H9 (cell line): ENCODE measurements around the gene MIPEP. TPM values are rescaled to one million over a fixed set of nuclear protein-coding genes. Genes with fewer than 3 reads are reported as not detected.

ENCODE experiments used
- DNase-seq: peaks from one replicate; pipeline ENCODE4 v3.0.0-alpha.2; 2017
- H2AFZ ChIP-seq: one replicate; pipeline ENCODE4 v1.6.1; 2013; ENCODE audit warnings: mild to moderate bottlenecking, low read length, control low read depth, moderate library complexity
- H2AK5ac ChIP-seq: 2 replicates; pipeline ENCODE4 v1.6.1; 2013; ENCODE audit warnings: low read length, control low read depth, mixed read lengths; ENCODE audit not compliant: insufficient read length
- H2BK120ac ChIP-seq: one replicate; pipeline ENCODE4 v1.6.1; 2013; ENCODE audit warnings: low read depth, mild to moderate bottlenecking, low read length, control low read depth, inconsistent platforms; ENCODE audit not compliant: poor library complexity, severe bottlenecking
- H2BK12ac ChIP-seq: 2 replicates; pipeline ENCODE4 v1.6.1; 2013; ENCODE audit warnings: low read length, control low read depth, mixed read lengths, low read depth; ENCODE audit not compliant: insufficient read length
- H2BK15ac ChIP-seq: 2 replicates; pipeline ENCODE4 v1.6.1; 2013; ENCODE audit warnings: low read depth, low read length, control low read depth
- H2BK20ac ChIP-seq: one replicate; pipeline ENCODE4 v1.6.1; 2013; ENCODE audit warnings: low read depth, mild to moderate bottlenecking, low read length, control low read depth, inconsistent platforms; ENCODE audit not compliant: poor library complexity, severe bottlenecking
- H2BK5ac ChIP-seq: 2 replicates; pipeline ENCODE4 v1.6.1; 2013; ENCODE audit warnings: low read length, control low read depth, mixed read lengths; ENCODE audit not compliant: insufficient read length
- H3K14ac ChIP-seq: 2 replicates; pipeline ENCODE4 v1.6.1; 2013; ENCODE audit warnings: low read length, control low read depth; ENCODE audit not compliant: insufficient read depth
- H3K18ac ChIP-seq: 2 replicates; pipeline ENCODE4 v1.6.1; 2013; ENCODE audit warnings: low read depth, mild to moderate bottlenecking, mixed read lengths, low read length, control low read depth; ENCODE audit not compliant: insufficient read length
- H3K23ac ChIP-seq: 2 replicates; pipeline ENCODE4 v1.6.1; 2013; ENCODE audit warnings: low read length, control low read depth, mixed read lengths, low read depth; ENCODE audit not compliant: insufficient read length
- H3K23me2 ChIP-seq: 2 replicates; pipeline ENCODE4 v1.6.1; 2013; ENCODE audit warnings: low read depth, mild to moderate bottlenecking, mixed read lengths, low read length, control low read depth; ENCODE audit not compliant: insufficient read length, poor library complexity, severe bottlenecking
- H3K27ac ChIP-seq: 2 replicates; pipeline ENCODE4 v1.5.1; 2013; ENCODE audit warnings: low read length, control low read depth, mixed read lengths, low read depth; ENCODE audit not compliant: insufficient read length
- H3K27me3 ChIP-seq: 2 replicates; pipeline ENCODE4 v1.6.1; 2013; ENCODE audit warnings: low read length, control low read depth, inconsistent platforms; ENCODE audit not compliant: insufficient read depth
- H3K4ac ChIP-seq: 2 replicates; pipeline ENCODE4 v1.6.1; 2013; ENCODE audit warnings: low read depth, mild to moderate bottlenecking, control low read depth, inconsistent platforms, low read length, moderate library complexity
- H3K4me1 ChIP-seq: 2 replicates; pipeline ENCODE4 v1.6.1; 2013; ENCODE audit warnings: low read length, control low read depth, inconsistent platforms; ENCODE audit not compliant: insufficient read depth
- H3K4me2 ChIP-seq: 2 replicates; pipeline ENCODE4 v1.6.1; 2013; ENCODE audit warnings: low read length, control low read depth, mixed read lengths; ENCODE audit not compliant: insufficient read length, insufficient read depth
- H3K56ac ChIP-seq: 2 replicates; pipeline ENCODE4 v1.6.1; 2013; ENCODE audit warnings: low read depth, mild to moderate bottlenecking, mixed read lengths, low read length, control low read depth; ENCODE audit not compliant: insufficient read length
- H3K79me1 ChIP-seq: 2 replicates; pipeline ENCODE4 v1.6.1; 2013; ENCODE audit warnings: low read depth, mild to moderate bottlenecking, moderate library complexity, low read length, control low read depth, inconsistent platforms; ENCODE audit not compliant: insufficient read depth, poor library complexity, severe bottlenecking
- H3K79me2 ChIP-seq: 2 replicates; pipeline ENCODE4 v1.6.1; 2013; ENCODE audit warnings: low read length, control low read depth, inconsistent platforms; ENCODE audit not compliant: insufficient read depth
- H3K9ac ChIP-seq: 2 replicates; pipeline ENCODE4 v1.6.1; 2013; ENCODE audit warnings: low read length, control low read depth, mixed read lengths; ENCODE audit not compliant: insufficient read length; ENCODE audit errors: extremely low read depth
- H3K9me3 ChIP-seq: one replicate; pipeline ENCODE4 v1.6.1; 2013; ENCODE audit warnings: low read depth, low read length, inconsistent platforms; ENCODE audit not compliant: control insufficient read depth
- H3T11ph ChIP-seq: one replicate; pipeline ENCODE4 v1.6.1; 2013; ENCODE audit warnings: mild to moderate bottlenecking, low read length, control low read depth, inconsistent platforms
- H4K20me1 ChIP-seq: one replicate; pipeline ENCODE4 v1.6.1; 2013; ENCODE audit not compliant: control insufficient read depth, insufficient read length, insufficient read depth
- H4K5ac ChIP-seq: 2 replicates; pipeline ENCODE4 v1.6.1; 2013; ENCODE audit warnings: low read depth, mild to moderate bottlenecking, mixed read lengths, low read length, control low read depth; ENCODE audit not compliant: insufficient read length
- H4K8ac ChIP-seq: replicated peaks from 2 replicates; pipeline ENCODE4 v1.6.1; 2013; ENCODE audit warnings: low read length, control low read depth, mixed read lengths, low read depth; ENCODE audit not compliant: insufficient read length
- H4K91ac ChIP-seq: 2 replicates; pipeline ENCODE4 v1.6.1; 2013; ENCODE audit warnings: low read depth, mild to moderate bottlenecking, moderate library complexity, mixed read lengths, low read length, control low read depth; ENCODE audit not compliant: insufficient read length
- H3K27ac Mint-ChIP-seq, 3 experiments: 2 replicates in 2 of 3; 3 replicates in 1 of 3; pipeline ENCODE4 v1.8.0; 2020 to 2021; ENCODE audit warnings: mixed read lengths in 3 of 3, mild to moderate bottlenecking in 1 of 3, moderate library complexity in 1 of 3
- H3K27me3 Mint-ChIP-seq: 2 replicates; pipeline ENCODE4 v1.8.0; 2021; ENCODE audit warnings: low read depth, mild to moderate bottlenecking, moderate library complexity, mixed read lengths
- H3K36me3 Mint-ChIP-seq, 3 experiments: 2 replicates in 2 of 3; 3 replicates in 1 of 3; pipeline ENCODE4 v1.8.0; 2020 to 2021; ENCODE audit warnings: low read depth in 3 of 3, mixed read lengths in 3 of 3; ENCODE audit not compliant: insufficient read depth in 1 of 3
- H3K4me1 Mint-ChIP-seq, 2 experiments: 2 replicates each; pipeline ENCODE4 v1.8.0; 2020; ENCODE audit warnings: mixed read lengths in 2 of 2
- H3K4me3 Mint-ChIP-seq, 2 experiments: 2 replicates in 1 of 2; 3 replicates in 1 of 2; pipeline ENCODE4 v1.8.0; 2020 to 2021; ENCODE audit warnings: mild to moderate bottlenecking in 2 of 2, mixed read lengths in 2 of 2, moderate library complexity in 1 of 2
- H3K9me3 Mint-ChIP-seq, 2 experiments: 2 replicates in 1 of 2; 3 replicates in 1 of 2; pipeline ENCODE4 v1.8.0; 2020; ENCODE audit warnings: mild to moderate bottlenecking in 2 of 2, mixed read lengths in 2 of 2, moderate library complexity in 1 of 2
- CTCF ChIP-seq: fragments of 200-600 bp; sonication (generic); conservative IDR thresholded peaks from 3 replicates; pipeline ENCODE4 v1.8.0; 2021; ENCODE audit warnings: antibody characterized with exemption, mild to moderate bottlenecking
- WGBS: extraction: QIAGEN DNeasy Blood & Tissue Kit; methylation state at CpG from one replicate; pipeline ENCODE4 v1.1.7; 2013; ENCODE audit warnings: missing lambda C conversion rate, low lambda C conversion rate, mixed read lengths; ENCODE audit not compliant: insufficient read length; ENCODE audit errors: extremely low coverage; 5-methylcytosine and 5-hydroxymethylcytosine counted together
- total RNA-seq: library from RNA; stranded (reverse); gene quantifications from 2 replicates; pipeline ENCODE4 v1.2.1, GENCODE V29; 2021

The MIPEP gene
- total RNA-seq, 1 experiment from 2014 or later, result 18.5 TPM

- no peak overlapping the region for H2BK20ac ChIP-seq
Observed at GRCh38 chr13:23867027-23867491, 22.1 kb downstream of the MIPEP start.

More at GRCh38 chr13:23867027-23867491, 22.1 kb downstream of the MIPEP start:
- Histone ChIP-seq H4K91ac (no peak overlapping the region), H3K27me3 (no peaks in the 10 kb centered on the region), H2AK5ac (no peak overlapping the region), H2AFZ (no peak overlapping the region), H4K8ac (no peak overlapping the region), H3K27ac (no peak overlapping the region), H3K79me2 (no peaks in the 10 kb centered on the region), H4K5ac (no peak overlapping the region), H3K14ac (no peak overlapping the region), H3K4ac (no peak overlapping the region), H2BK12ac (no peak overlapping the region), H2BK15ac (no peak overlapping the region), H3K79me1 (no peaks in the 10 kb centered on the region), H3T11ph (no peak overlapping the region), H3K9ac (no peak overlapping the region), H3K56ac (no peak overlapping the region), H3K23me2 (no peaks in the 10 kb centered on the region), H2BK5ac (no peak overlapping the region), H3K18ac (no peak overlapping the region), H3K4me1 (no peaks in the 10 kb centered on the region), H4K20me1 (no peaks in the 10 kb centered on the region), H3K9me3 (no peaks in the 10 kb centered on the region), H3K23ac (no peak overlapping the region), H3K4me2 (no peak overlapping the region), H2BK120ac (no peak overlapping the region)
- Mint-ChIP-seq H3K4me3 (no peak overlapping the region), H3K9me3 (no peaks in the 10 kb centered on the region), H3K4me1 (no peaks in the 10 kb centered on the region), H3K36me3 (no peaks in the 10 kb centered on the region), H3K27me3 (no peaks in the 10 kb centered on the region), H3K27ac (no peak overlapping the region)
- peak; percentile 41 for DNase-seq
- WGBS, result no CpG with 5 or more reads among the region's 8 CpGs
- no peak for TF ChIP-seq CTCF
